H1 (cell line): ENCODE results near the gene CCDC127. TPM values are rescaled to one million over a fixed set of nuclear protein-coding genes. Genes with fewer than 3 reads are reported as not detected.

Experiments used
- CTCF ChIA-PET: fragments of 300-600 bp; sonication (Branson Sonifier 250); formaldehyde crosslinking; loops from one replicate; lab custom pipeline; 2021; ENCODE audit not compliant: partially characterized antibody; lab: Charles Lee
- POLR2A ChIA-PET: fragments of 300-600 bp; sonication (Branson Sonifier 250); formaldehyde crosslinking; loops from one replicate; lab custom pipeline; 2021; ENCODE audit warnings: inconsistent platforms; ENCODE audit not compliant: partially characterized antibody; lab: Charles Lee
- DNase-seq, 2 experiments: peaks; one replicate each; pipeline versions ENCODE4 v3.0.0 to v3.0.0-alpha.2; 2010 to 2022; ENCODE audit warnings: low spot score in 2 of 2, low read depth in 1 of 2, mixed read lengths in 1 of 2
- FAIRE-seq: peaks from 2 replicates; lab custom pipeline; 2011; peaks lifted over from hg19 to GRCh38; lab: Jason Lieb, UNC
- H2AFZ ChIP-seq: 2 replicates; pipeline ENCODE4 v1.8.1; 2012; ENCODE audit warnings: low read length, inconsistent platforms
- H2AK5ac ChIP-seq: 2 replicates; pipeline ENCODE4 v1.6.1; 2013; ENCODE audit warnings: low read depth, low read length
- H2BK120ac ChIP-seq: replicated peaks from 2 replicates; pipeline ENCODE3; 2013; ENCODE audit warnings: low read depth, low read length, inconsistent platforms
- H2BK12ac ChIP-seq: 2 replicates; pipeline ENCODE4 v1.6.1; 2013; ENCODE audit warnings: low read depth, low read length
- H2BK15ac ChIP-seq: 2 replicates; pipeline ENCODE4 v1.6.1; 2013; ENCODE audit warnings: low read length
- H2BK20ac ChIP-seq: 2 replicates; pipeline ENCODE4 v1.6.1; 2013; ENCODE audit warnings: low read length
- H2BK5ac ChIP-seq: 2 replicates; pipeline ENCODE4 v1.6.1; 2013; ENCODE audit warnings: low read depth, low read length
- H3K14ac ChIP-seq: 2 replicates; pipeline ENCODE4 v1.6.1; 2013; ENCODE audit warnings: inconsistent platforms; ENCODE audit not compliant: insufficient read length
- H3K18ac ChIP-seq: 2 replicates; pipeline ENCODE4 v1.6.1; 2013; ENCODE audit warnings: low read length; ENCODE audit errors: extremely low read depth
- H3K23ac ChIP-seq: 2 replicates; pipeline ENCODE4 v1.6.1; 2013; ENCODE audit warnings: inconsistent platforms; ENCODE audit not compliant: insufficient read length
- H3K23me2 ChIP-seq: 2 replicates; pipeline ENCODE4 v1.6.1; 2013; ENCODE audit warnings: low read depth, low read length
- H3K27ac ChIP-seq: 2 replicates; pipeline ENCODE4 v1.6.1; 2011; ENCODE audit warnings: low read depth, low read length, inconsistent platforms
- H3K27me3 ChIP-seq, 4 experiments: replicated peaks in 1 of 4; 1 replicate in 1 of 4; 2 replicates in 3 of 4; pipeline versions ENCODE4 v1.6.1 to v1.8.1; 2011 to 2013; ENCODE audit warnings: low read length in 3 of 4, mild to moderate bottlenecking in 3 of 4, inconsistent platforms in 2 of 4, mixed read lengths in 2 of 4, moderate library complexity in 1 of 4; ENCODE audit not compliant: control insufficient read depth in 3 of 4, insufficient read depth in 3 of 4; ENCODE audit errors: extremely low read depth in 1 of 4
- H3K36me3 ChIP-seq, 4 experiments: 2 replicates each; pipeline versions ENCODE4 v1.6.1 to v1.8.1; 2011 to 2013; ENCODE audit warnings: mild to moderate bottlenecking in 4 of 4, low read length in 3 of 4, moderate library complexity in 2 of 4, control low read depth in 1 of 4, inconsistent platforms in 1 of 4; ENCODE audit not compliant: insufficient read depth in 4 of 4, control insufficient read depth in 2 of 4
- H3K4ac ChIP-seq: replicated peaks from 2 replicates; pipeline ENCODE3; 2013; ENCODE audit warnings: low read length, low read depth, mixed read lengths, inconsistent platforms; ENCODE audit not compliant: insufficient read length
- H3K4me1 ChIP-seq, 4 experiments: replicated peaks in 1 of 4; 1 replicate in 1 of 4; 2 replicates in 3 of 4; pipeline versions ENCODE4 v1.6.1 to v1.8.1; 2011 to 2013; ENCODE audit warnings: low read length in 3 of 4, inconsistent platforms in 2 of 4, mixed read lengths in 1 of 4; ENCODE audit not compliant: insufficient read depth in 4 of 4, control insufficient read depth in 3 of 4
- H3K4me2 ChIP-seq, 2 experiments: 2 replicates each; pipeline versions ENCODE4 v1.6.1 to v1.8.1; 2011 to 2013; ENCODE audit warnings: low read depth in 2 of 2, low read length in 2 of 2, control low read depth in 1 of 2, inconsistent platforms in 1 of 2, mild to moderate bottlenecking in 1 of 2; ENCODE audit not compliant: insufficient read depth in 1 of 2
- H3K4me3 ChIP-seq, 4 experiments: fragments of 200-600, 300-600 bp in 1 of 4; sonication (generic), shearing (Covaris generic), sonication (Bioruptor Twin) in 1 of 4; 2 replicates each; pipeline versions ENCODE4 v1.5.1 to v1.8.1; 2011 to 2016; ENCODE audit warnings: low read length in 4 of 4, low read depth in 3 of 4, control low read depth in 2 of 4, inconsistent platforms in 2 of 4, mild to moderate bottlenecking in 2 of 4, mixed read lengths in 1 of 4, moderate library complexity in 1 of 4; ENCODE audit not compliant: insufficient read depth in 2 of 4; ENCODE audit errors: extremely low read depth in 1 of 4
- H3K56ac ChIP-seq: replicated peaks from 2 replicates; pipeline ENCODE3; 2013; ENCODE audit warnings: low read depth, mild to moderate bottlenecking, mixed read lengths, low read length, inconsistent platforms; ENCODE audit not compliant: insufficient read length
- H3K79me1 ChIP-seq: 2 replicates; pipeline ENCODE4 v1.6.1; 2013; ENCODE audit warnings: low read depth, low read length, control low read depth
- H3K79me2 ChIP-seq, 2 experiments: 2 replicates each; pipeline versions ENCODE4 v1.6.1 to v1.8.1; 2012 to 2013; ENCODE audit warnings: low read length in 2 of 2, mild to moderate bottlenecking in 2 of 2, inconsistent platforms in 1 of 2; ENCODE audit not compliant: insufficient read depth in 2 of 2, control insufficient read depth in 1 of 2
- H3K9ac ChIP-seq, 4 experiments: replicated peaks in 1 of 4; 1 replicate in 1 of 4; 2 replicates in 3 of 4; pipeline versions ENCODE4 v1.6.1 to v1.8.1; 2011 to 2013; ENCODE audit warnings: low read depth in 3 of 4, low read length in 3 of 4, control low read depth in 2 of 4, mild to moderate bottlenecking in 2 of 4, moderate library complexity in 2 of 4, inconsistent platforms in 1 of 4; ENCODE audit errors: extremely low read depth in 1 of 4
- H3K9me3 ChIP-seq, 2 experiments: 2 replicates each; pipeline versions ENCODE4 v1.6.1 to v1.8.1; 2012 to 2013; ENCODE audit warnings: mild to moderate bottlenecking in 2 of 2, moderate library complexity in 2 of 2, control low read depth in 1 of 2, inconsistent platforms in 1 of 2, low read depth in 1 of 2, low read length in 1 of 2, mixed read lengths in 1 of 2; ENCODE audit not compliant: insufficient read depth in 2 of 2
- H4K20me1 ChIP-seq, 2 experiments: replicated peaks in 1 of 2; 2 replicates each; pipeline versions ENCODE3 to v1.8.1; 2011 to 2013; ENCODE audit warnings: inconsistent platforms in 2 of 2, low read length in 2 of 2, mild to moderate bottlenecking in 1 of 2; ENCODE audit not compliant: insufficient read depth in 2 of 2, control insufficient read depth in 1 of 2
- H4K5ac ChIP-seq: 2 replicates; pipeline ENCODE4 v1.6.1; 2013; ENCODE audit warnings: low read length, low read depth, mixed read lengths, inconsistent platforms; ENCODE audit not compliant: insufficient read length
- H4K8ac ChIP-seq: 2 replicates; pipeline ENCODE4 v1.8.0; 2013; ENCODE audit warnings: mild to moderate bottlenecking, moderate library complexity, low read length, inconsistent platforms; ENCODE audit not compliant: insufficient read depth; ENCODE audit errors: extremely low read depth
- H4K91ac ChIP-seq: replicated peaks from 2 replicates; pipeline ENCODE3; 2013; ENCODE audit warnings: low read length, mixed read lengths, inconsistent platforms; ENCODE audit not compliant: insufficient read length
- ASH2L ChIP-seq: fragments of 200-600, 300-600 bp; sonication (generic); IDR thresholded peaks from one replicate; pipeline ENCODE4 v1.7.1; 2017; ENCODE audit warnings: low read length
- BACH1 ChIP-seq: IDR thresholded peaks from 2 replicates; pipeline ENCODE4 v1.6.1; 2012; ENCODE audit warnings: low read length, improper control_type of control experiment
- CTBP2 ChIP-seq: IDR thresholded peaks from 2 replicates; pipeline ENCODE4 v1.7.0; 2011; ENCODE audit warnings: borderline replicate concordance, mild to moderate bottlenecking, moderate library complexity, mixed read lengths, low read length; ENCODE audit not compliant: insufficient read depth, insufficient read length
- CTCF ChIP-seq, 3 experiments: IDR thresholded peaks; 1 replicate in 2 of 3; 2 replicates in 1 of 3; pipeline versions ENCODE4 v1.5.1 to v1.6.1; 2011; ENCODE audit warnings: low read length in 3 of 3, mild to moderate bottlenecking in 3 of 3, inconsistent platforms in 2 of 3, low read depth in 1 of 3, moderate library complexity in 1 of 3; ENCODE audit not compliant: insufficient read depth in 1 of 3; ENCODE audit errors: control extremely low read depth in 1 of 3
- GABPA ChIP-seq: IDR thresholded peaks from 2 replicates; pipeline ENCODE4 v1.6.1; 2011; ENCODE audit warnings: mild to moderate bottlenecking, low read length, moderate library complexity, borderline replicate concordance; ENCODE audit not compliant: insufficient read depth
- GTF2F1 ChIP-seq: IDR thresholded peaks from 2 replicates; pipeline ENCODE4 v1.6.1; 2012; ENCODE audit warnings: low read depth, low read length, improper control_type of control experiment, borderline replicate concordance
- HDAC2 ChIP-seq, 2 experiments: fragments of 300-600 bp in 1 of 2; sonication (generic) in 1 of 2; IDR thresholded peaks; 2 replicates each; pipeline ENCODE4 v1.6.1; 2011 to 2012; ENCODE audit warnings: low read depth in 2 of 2, low read length in 2 of 2, mild to moderate bottlenecking in 2 of 2, moderate library complexity in 2 of 2, borderline replicate concordance in 1 of 2, inconsistent platforms in 1 of 2
- HDAC6 ChIP-seq: IDR thresholded peaks from one replicate; pipeline ENCODE4 v1.7.1; 2012; ENCODE audit warnings: low read depth, mild to moderate bottlenecking, inconsistent platforms, low read length, moderate library complexity
- RNF2 ChIP-seq: fragments of 200-900, 300-1000 bp; sonication (generic); IDR thresholded peaks from 2 replicates; pipeline ENCODE4 v1.7.1; 2016; ENCODE audit warnings: borderline replicate concordance, low read depth, mild to moderate bottlenecking, antibody characterized with exemption, low read length; ENCODE audit not compliant: poor library complexity, severe bottlenecking; ENCODE audit errors: missing control alignments
- SP1 ChIP-seq: IDR thresholded peaks from 2 replicates; pipeline ENCODE4 v1.6.1; 2011; ENCODE audit warnings: low read depth, low read length
- SRF ChIP-seq: IDR thresholded peaks from 2 replicates; pipeline ENCODE4 v1.6.1; 2011; ENCODE audit warnings: mild to moderate bottlenecking, low read depth, low read length, moderate library complexity
- WGBS, 2 experiments: shearing (Covaris generic) in 1 of 2; methylation state at CpG; one replicate each; pipeline versions ENCODE4 v1.1.6 to v1.1.7; 2013 to 2015; ENCODE audit warnings: low lambda C conversion rate in 2 of 2, mixed read lengths in 2 of 2, inconsistent platforms in 1 of 2, low coverage in 1 of 2, missing lambda C conversion rate in 1 of 2; ENCODE audit not compliant: insufficient replicate concordance in 2 of 2, insufficient coverage in 1 of 2, insufficient read length in 1 of 2; ENCODE audit errors: extremely low coverage in 1 of 2, missing lambda C conversion rate in 1 of 2; 5-methylcytosine and 5-hydroxymethylcytosine counted together
- polyA plus RNA-seq, 7 experiments: library from polyadenylated mRNA; depleted of rRNA in 3 of 7; stranded (reverse) in 5 of 7; unstranded in 2 of 7; fragments of >200 nt in 5 of 7; fragments of 200-250 nt in 2 of 7; gene quantifications; 1 replicate in 5 of 7; 2 replicates in 1 of 7; 4 replicates in 1 of 7; pipeline versions ENCODE4 v1.2.1 to v1.2.3, GENCODE V29; 2011 to 2013; ENCODE audit warnings: missing spikeins in 2 of 7, mixed read lengths in 2 of 7
- total RNA-seq: library from RNA; stranded (reverse); fragmentation: NEBNext Ultra II Directional; extraction: Animal tissue kit (Norgen Biotek cat#: 25700); gene quantifications from 2 replicates; pipeline ENCODE4 v1.2.1, GENCODE V29; 2021

CCDC127 gene
- total and polyA plus RNA-seq, 2 of the 8 experiments (the other 6 are each of a cell fraction or from before 2014, with no cell fraction given), result 2.9 to 8.0 TPM

DNA sequence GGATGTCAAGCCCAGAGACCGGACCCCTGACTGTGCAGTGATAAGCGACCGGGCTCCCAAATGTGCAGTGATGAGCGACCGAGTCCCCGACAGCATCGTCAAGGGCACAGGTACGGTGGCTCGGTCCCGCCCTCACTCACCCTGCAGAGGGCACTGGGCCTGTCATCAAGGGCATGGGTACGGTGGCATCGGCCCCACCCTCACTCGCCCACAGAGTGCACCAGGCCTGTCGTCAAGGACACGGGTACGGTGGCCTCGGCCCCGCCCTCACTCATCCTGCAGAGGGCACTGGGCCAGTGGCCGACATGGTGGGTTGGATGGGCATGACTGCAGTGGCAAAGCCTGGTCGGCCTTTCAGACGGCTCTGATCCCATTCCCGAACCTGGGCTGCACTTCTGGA is 36.4 kb downstream of the CCDC127 start:
- H3K79me2 ChIP-seq, result no peaks in the 10 kb centered on the region
- peaks cover 0 to 3% of the 10 kb centered on the region in 2 experiments for H4K20me1 ChIP-seq
- H2BK15ac ChIP-seq, result no peak overlapping the region
- no peaks in the 10 kb centered on the region for H3K79me1 ChIP-seq
- peaks cover 9 to 29% (median 13%) of the 10 kb centered on the region in 4 experiments; a peak in 6 of 8 replicates for H3K36me3 ChIP-seq
- H3K56ac ChIP-seq, result no peak overlapping the region
- no peak overlapping the region for H3K9ac ChIP-seq
- H3K4me1 ChIP-seq, result no peaks in the 10 kb centered on the region
- H2BK20ac ChIP-seq, result no peak overlapping the region
- no peak overlapping the region for H4K5ac ChIP-seq
- H2BK12ac ChIP-seq, result no peak overlapping the region
- no peak overlapping the region for H3K18ac ChIP-seq
- no peak overlapping the region for H2AK5ac ChIP-seq
- no peak overlapping the region for H2AFZ ChIP-seq
- H3K27me3 ChIP-seq, result no peaks in the 10 kb centered on the region
- ChIA-PET POLR2A (interaction anchor here (0.7 kb wide), 1 partner anchor 11 kb away, joined by 3 read pairs; no protein-coding TSS in a partner anchor), CTCF (interaction anchor here (1.6 kb wide), 1 partner anchor 10 kb away, joined by 3 read pairs; the partner anchor contains the start of gene LRRC14B)
- no peaks in the 10 kb centered on the region for H3K9me3 ChIP-seq
- H3K14ac ChIP-seq, result no peak overlapping the region
- no peak overlapping the region for H3K23ac ChIP-seq
- WGBS, 2 experiments, result 98% methylated on average over 20 of the region's 22 CpGs; no CpG with 5 or more reads in 1 of the 2 experiments
- no peak for DNase-seq
- H3K4ac ChIP-seq, result no peak overlapping the region
- H3K27ac ChIP-seq, result no peak overlapping the region
- no peaks in the 10 kb centered on the region for H3K23me2 ChIP-seq
- no peak overlapping the region for H3K4me3 ChIP-seq
- no peak for FAIRE-seq
- H4K91ac ChIP-seq, result no peak overlapping the region
- no peak overlapping the region for H3K4me2 ChIP-seq
- H2BK5ac ChIP-seq, result no peak overlapping the region; the same call in 1 of the 2 replicates
- no peak overlapping the region for H2BK120ac ChIP-seq
- no peak overlapping the region for H4K8ac ChIP-seq
- TF ChIP-seq GTF2F1 (no peak), SP1 (no peak), BACH1 (no peak), HDAC6 (no peak), RNF2 (no peak), CTCF (IDR thresholded peaks at IDR 0.05; ENCODE audit: control extremely low read depth in 1 of 3, insufficient read depth in 1 of 3, low read depth in 1 of 3, low read length in 3 of 3) (no peak), HDAC2 (IDR thresholded peaks at IDR 0.05; ENCODE audit: borderline replicate concordance in 1 of 2, low read depth in 2 of 2, low read length in 2 of 2) (no peak), GABPA (no peak), SRF (no peak), CTBP2 (no peak), ASH2L (no peak)
